Stimulated activated naive CD8-positive, alpha-beta T cell treated with anti-CD3 and anti-CD28 coated beads, Interleukin-15, Interleukin-2, amounts not matched to agents 100 U/mL and 50 U/mL, for 24 hours (primary cell): Measurements from ENCODE around the gene HOXB4.

Source experiments
- ATAC-seq: fragments of 150-1000 bp; cut with Tn5 transposase; one replicate; pipeline ENCODE4 v1.10.0; 2021
- DNase-seq: peaks from one replicate; pipeline ENCODE4 v3.0.0; 2021

The HOXB4 gene

DNA sequence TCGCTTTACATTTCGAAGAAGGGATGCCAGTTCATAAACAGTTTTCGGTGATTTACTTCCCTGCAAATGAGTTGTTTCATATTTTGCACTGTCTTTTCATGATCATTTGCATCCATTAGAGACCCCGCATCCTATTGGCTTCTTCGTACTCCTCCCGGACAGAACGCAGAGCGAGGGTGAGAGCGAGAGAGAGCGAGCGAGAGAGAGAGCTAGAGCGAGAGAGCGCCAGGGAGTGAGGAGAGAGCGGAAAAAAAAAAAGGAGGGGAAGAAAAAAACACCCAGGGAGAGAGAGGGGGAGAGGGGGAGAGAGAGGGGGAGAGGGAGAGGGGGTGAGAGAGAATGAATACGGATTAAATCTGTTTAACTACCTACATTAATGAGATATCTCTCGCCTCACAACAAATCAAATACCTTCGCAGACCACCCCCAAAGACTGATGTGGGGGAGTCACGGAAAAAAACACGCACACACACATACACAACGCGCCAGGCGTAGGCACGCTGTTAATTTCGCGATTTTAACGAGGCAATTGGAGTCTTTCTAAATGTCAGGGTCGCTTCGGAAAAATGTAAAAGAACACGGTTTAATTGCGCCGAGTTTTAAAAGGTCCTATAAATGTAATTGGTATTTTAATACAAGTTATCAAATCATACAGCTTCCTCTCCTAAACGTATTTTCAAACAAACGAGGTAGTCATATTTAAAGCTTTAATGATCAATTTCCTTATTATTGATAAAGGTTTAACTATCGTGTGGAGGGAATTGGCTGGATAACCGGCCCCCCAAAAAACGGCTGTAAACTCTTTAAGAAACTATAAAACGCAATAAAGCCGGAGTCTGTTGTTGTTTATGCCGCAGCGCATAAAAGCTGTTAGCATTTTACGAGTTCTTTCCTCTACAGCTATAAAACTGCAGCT, 37.2 kb upstream of the HOXB4 start, which contains the start of gene HOXB8:
Gene HOXB8, minus strand, starts transcription at position 246 of the 916 bp plus-strand sequence. CDS start 588 bp downstream, outside the sequence.
- DNase-seq = no peak
- no peak for ATAC-seq

GRCh38 chr17:48613862-48614694, 35.9 kb upstream of the HOXB4 start:
- DNase-seq (peak; percentile 30), ATAC-seq (no peak)

GRCh38 chr17:48612854-48613691, 34.9 kb upstream of the HOXB4 start:
- ATAC-seq = peak; percentile 53
- DNase-seq = peak; percentile 53

DNA sequence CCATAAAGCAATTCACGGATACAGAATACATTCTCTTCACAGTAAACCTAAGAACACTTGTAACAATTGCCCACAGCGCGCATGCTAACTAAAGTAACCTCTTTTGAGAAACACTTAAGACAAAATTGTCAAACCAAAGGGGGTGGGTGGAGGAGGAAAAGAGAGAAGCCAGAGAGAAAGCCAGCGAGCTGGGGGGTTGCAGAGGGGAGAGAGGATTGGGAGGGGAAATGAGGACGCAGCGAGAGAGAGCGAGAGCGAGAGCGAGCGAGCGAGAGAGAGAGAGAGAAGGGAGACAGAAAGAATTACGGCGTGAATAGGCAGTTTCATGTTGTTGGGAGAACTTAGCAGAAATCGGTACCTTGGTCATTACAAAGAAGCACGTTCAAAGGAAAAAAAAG, 34.3 kb upstream of the HOXB4 start:
- no peak for DNase-seq
- no peak for ATAC-seq

GRCh38 chr17:48611681-48612455, 33.7 kb upstream of the HOXB4 start:
- no peak for ATAC-seq
- DNase-seq = peak; percentile 31

DNA sequence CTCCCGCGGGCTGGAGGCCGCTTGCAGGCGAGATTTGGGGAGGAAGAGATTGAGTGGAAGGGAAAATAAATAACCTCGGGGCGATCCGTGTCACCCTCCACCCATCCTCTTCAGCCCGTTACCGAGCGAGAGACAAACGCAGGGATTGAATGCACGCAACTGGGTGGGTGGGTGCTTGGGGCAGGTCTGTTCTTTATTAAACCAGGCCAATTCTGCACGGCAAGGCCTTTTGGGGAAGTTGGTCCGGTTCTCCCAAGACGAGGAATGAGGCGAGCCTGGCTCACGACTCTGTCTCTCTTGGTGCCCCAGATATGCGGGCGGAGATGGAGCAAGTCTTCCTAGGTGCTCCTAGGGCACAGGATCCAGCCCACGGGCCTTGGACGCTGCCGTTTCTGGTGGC, 33.1 kb upstream of the HOXB4 start:
- DNase-seq (no peak), ATAC-seq (no peak)

GRCh38 chr17:48610282-48611211, 32.4 kb upstream of the HOXB4 start, which contains the start of gene HOXB7:
Gene HOXB7, minus strand, starts transcription at chr17:48611017. Its CDS starts 99 bp downstream, at chr17:48610918.
- ATAC-seq (peak; percentile 39), DNase-seq (peak; percentile 85)

GRCh38 chr17:48609759-48610281, 31.7 kb upstream of the HOXB4 start:
- DNase-seq (no peak), ATAC-seq (no peak)

DNA sequence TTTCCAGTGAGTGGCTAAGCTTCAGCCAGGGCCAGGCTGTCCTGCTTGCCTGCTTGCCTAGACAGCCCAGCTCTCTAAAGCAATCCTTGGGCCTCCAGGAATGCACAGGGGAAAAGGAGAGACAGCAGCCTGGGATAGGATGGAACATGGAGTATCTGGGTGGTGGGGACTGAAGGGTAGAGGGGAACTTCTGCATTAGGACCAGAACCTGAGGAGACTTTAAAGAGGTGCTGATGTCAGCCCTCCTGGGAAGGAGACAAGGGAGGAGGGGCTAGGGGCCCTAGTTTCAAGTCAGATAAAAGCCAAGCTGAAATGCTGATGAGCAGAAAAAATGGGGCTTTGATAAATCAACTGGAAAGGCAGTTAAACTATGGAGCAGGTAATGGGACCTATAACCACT, 30.9 kb upstream of the HOXB4 start:
- no peak for ATAC-seq
- no peak for DNase-seq

DNA sequence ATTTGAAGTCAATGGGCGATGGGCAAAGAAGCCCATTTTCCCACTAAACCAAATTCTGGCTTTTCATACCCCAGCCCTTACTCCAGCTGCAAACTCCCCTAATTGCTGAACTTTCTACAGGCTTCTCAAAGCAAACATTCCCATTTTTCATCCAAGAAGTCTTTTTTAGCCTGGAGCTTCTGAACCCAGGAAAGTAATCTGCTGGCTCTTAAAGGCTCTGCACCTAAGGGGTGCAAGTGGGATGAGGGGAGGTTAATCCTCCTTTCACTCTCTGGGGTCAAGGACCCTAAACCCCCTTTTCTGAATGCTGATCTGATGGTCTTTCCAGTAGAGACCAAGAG, 30.3 kb upstream of the HOXB4 start:
- ATAC-seq = no peak
- no peak for DNase-seq

GRCh38 chr17:48606892-48607614, 28.9 kb upstream of the HOXB4 start:
- no peak for DNase-seq
- ATAC-seq = no peak

GRCh38 chr17:48605991-48606891, 28.1 kb upstream of the HOXB4 start:
- no peak for ATAC-seq
- DNase-seq = no peak

GRCh38 chr17:48605409-48605919, 27.3 kb upstream of the HOXB4 start:
- DNase-seq (no peak), ATAC-seq (no peak)

- DNase-seq (no peak), ATAC-seq (no peak)
Observed at GRCh38 chr17:48604770-48605329, 26.7 kb upstream of the HOXB4 start, which contains the start of gene HOXB6. Gene HOXB6, minus strand, starts transcription at chr17:48604986. Its CDS starts 6,836 bp downstream, at chr17:48598150.

- ATAC-seq (no peak), DNase-seq (no peak)
Observed at GRCh38 chr17:48603959-48604769, 26.0 kb upstream of the HOXB4 start.
